SU-DHL-6 (cell line): ENCODE results near the gene HRC.

Experiments
- H2AFZ ChIP-seq: fragments of 200-600 bp; sonication (generic); 2 replicates; pipeline ENCODE4 v1.6.1; 2014; ENCODE audit warnings: low read depth, mild to moderate bottlenecking, moderate library complexity, mixed read lengths, antibody characterized with exemption, low read length; ENCODE audit not compliant: severe bottlenecking
- H3F3A ChIP-seq: fragments of 200-600 bp; shearing (Covaris generic); 2 replicates; pipeline ENCODE4 v1.6.0; 2016; ENCODE audit warnings: antibody characterized with exemption, mild to moderate bottlenecking; ENCODE audit not compliant: insufficient read depth
- H3K27ac ChIP-seq: fragments of 200-600 bp; sonication (generic); 2 replicates; pipeline ENCODE4 v1.5.1; 2016; ENCODE audit warnings: low read depth, mild to moderate bottlenecking, low read length, moderate library complexity, mixed read lengths
- H3K27me3 ChIP-seq: fragments of 200-600 bp; sonication (generic), shearing (Covaris generic); 2 replicates; pipeline ENCODE4 v1.6.0; 2014; ENCODE audit warnings: mild to moderate bottlenecking, low read length
- H3K36me3 ChIP-seq: fragments of 200-600 bp; sonication (generic); 2 replicates; pipeline ENCODE4 v1.6.1; 2014; ENCODE audit warnings: mild to moderate bottlenecking, low read length, mixed read lengths
- H3K4me2 ChIP-seq: fragments of 300-600, 200-600 bp; shearing (Covaris generic), sonication (generic); 2 replicates; pipeline ENCODE4 v1.6.0; 2014; ENCODE audit warnings: low read length, low read depth, mild to moderate bottlenecking; ENCODE audit not compliant: poor library complexity, severe bottlenecking
- H3K4me3 ChIP-seq: fragments of 200-600 bp; sonication (generic); 2 replicates; pipeline ENCODE4 v1.5.1; 2014; ENCODE audit warnings: antibody characterized with exemption, low read length, mild to moderate bottlenecking, mixed read lengths; ENCODE audit not compliant: insufficient read depth, poor library complexity, severe bottlenecking
- H3K79me2 ChIP-seq: fragments of 200-600 bp; sonication (generic); 2 replicates; pipeline ENCODE4 v1.6.1; 2014; ENCODE audit warnings: mild to moderate bottlenecking, low read length, moderate library complexity; ENCODE audit not compliant: insufficient read depth
- H3K9ac ChIP-seq: fragments of 200-600 bp; sonication (generic); 2 replicates; pipeline ENCODE4 v1.7.0; 2014; ENCODE audit warnings: mild to moderate bottlenecking, low read length
- H3K9me2 ChIP-seq: fragments of 200-600 bp; sonication (generic); replicated peaks from 2 replicates; pipeline ENCODE4 v1.6.1; 2014; ENCODE audit warnings: low read length; ENCODE audit not compliant: insufficient read depth
- H3K9me3 ChIP-seq: fragments of 200-600 bp; sonication (generic); 2 replicates; pipeline ENCODE4 v1.6.1; 2014; ENCODE audit warnings: low read length, mixed read lengths; ENCODE audit not compliant: insufficient read depth
- H4K20me1 ChIP-seq: fragments of 200-600 bp; sonication (generic); 2 replicates; pipeline ENCODE4 v1.6.1; 2014; ENCODE audit warnings: low read depth, mild to moderate bottlenecking, antibody characterized with exemption, low read length, moderate library complexity, mixed read lengths
- CTCF ChIP-seq: fragments of 200-600 bp; sonication (generic); IDR thresholded peaks from one replicate; pipeline ENCODE4 v1.5.1; 2017; ENCODE audit warnings: antibody characterized with exemption, mild to moderate bottlenecking, low read length, moderate library complexity; ENCODE audit not compliant: insufficient read depth, poor library complexity, severe bottlenecking
- EZH2phosphoT487 ChIP-seq: fragments of 200-600 bp; sonication (generic), shearing (Covaris generic); conservative IDR thresholded peaks from 2 replicates; pipeline ENCODE4 v1.6.1; 2018; ENCODE audit warnings: mild to moderate bottlenecking, antibody characterized with exemption, low read length, moderate library complexity, mixed read lengths

The HRC gene

DNA sequence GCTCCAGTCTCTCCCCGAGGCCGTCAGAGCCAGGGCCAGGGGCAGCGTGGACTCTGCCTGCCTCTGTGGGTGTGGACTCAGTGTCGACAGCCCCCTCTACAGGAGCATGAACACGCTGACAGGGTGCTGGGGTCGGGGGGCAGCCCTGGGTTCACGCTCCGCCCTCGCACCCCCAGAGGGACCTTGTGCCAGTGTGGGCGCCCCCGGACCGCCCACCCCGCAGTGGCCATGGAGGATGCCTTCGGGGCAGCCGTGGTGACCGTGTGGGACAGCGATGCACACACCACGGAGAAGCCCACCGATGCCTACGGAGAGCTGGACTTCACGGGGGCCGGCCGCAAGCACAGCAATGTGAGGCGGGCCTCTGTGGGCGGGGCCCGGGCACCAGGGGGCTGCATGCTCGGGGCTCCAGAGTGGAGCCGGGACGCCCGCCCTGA is 10.7 kb upstream of the HRC start:
- Histone ChIP-seq H3K4me2 (no peak overlapping the region), H3K4me3 (no peak overlapping the region), H3K9ac (no peak overlapping the region), H4K20me1 (no peaks in the 10 kb centered on the region), H3F3A (no peaks in the 10 kb centered on the region), H3K36me3 (no peaks in the 10 kb centered on the region), H3K79me2 (no peaks in the 10 kb centered on the region), H3K27ac (no peak overlapping the region), H2AFZ (no peak overlapping the region), H3K9me2 (no peaks in the 10 kb centered on the region), H3K27me3 (no peaks in the 10 kb centered on the region), H3K9me3 (no peaks in the 10 kb centered on the region)
- TF ChIP-seq CTCF (no peak), EZH2phosphoT487 (no peak)

GRCh38 chr19:49165111-49165750 is 10.0 kb upstream of the HRC start:
- H3K9ac ChIP-seq = no peak overlapping the region
- no peak for TF ChIP-seq EZH2phosphoT487
- H3K27ac ChIP-seq = no peak overlapping the region

DNA sequence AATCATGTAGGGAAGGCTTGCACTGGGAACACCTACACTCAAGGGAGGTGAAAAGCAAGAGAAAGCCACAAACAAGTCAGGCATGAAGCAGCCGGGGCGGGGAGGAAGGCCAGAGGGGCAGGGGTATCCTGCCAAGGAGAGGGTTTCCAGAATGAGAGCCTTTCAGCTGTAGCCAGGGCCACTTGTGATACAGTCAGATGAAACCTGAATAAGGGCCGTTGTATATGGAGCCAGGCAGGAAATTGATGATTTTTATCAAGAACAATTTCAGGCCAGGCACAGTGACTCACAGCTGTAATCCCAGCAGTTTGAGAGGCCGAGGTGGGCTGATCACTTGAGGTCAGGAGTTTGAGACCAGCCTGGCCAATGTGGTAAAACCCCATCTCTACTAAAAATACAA is 6.8 kb upstream of the HRC start:
- no peak overlapping the region for H2AFZ ChIP-seq

More at GRCh38 chr19:49165111-49165750, 10.0 kb upstream of the HRC start:
- Histone ChIP-seq H3F3A (no peaks in the 10 kb centered on the region), H3K27me3 (no peaks in the 10 kb centered on the region), H4K20me1 (no peaks in the 10 kb centered on the region), H3K9me2 (no peaks in the 10 kb centered on the region), H3K36me3 (no peaks in the 10 kb centered on the region), H3K79me2 (no peaks in the 10 kb centered on the region), H3K9me3 (no peaks in the 10 kb centered on the region), H3K4me2 (no peak overlapping the region), H3K4me3 (no peak overlapping the region), H2AFZ (no peak overlapping the region)

More for the DNA sequence above, 6.8 kb upstream of the HRC start:
- Histone ChIP-seq H3K9me3 (no peaks in the 10 kb centered on the region), H3K36me3 (no peaks in the 10 kb centered on the region), H3K9me2 (no peaks in the 10 kb centered on the region), H3K27me3 (no peaks in the 10 kb centered on the region), H4K20me1 (no peaks in the 10 kb centered on the region), H3K4me2 (no peak overlapping the region), H3K4me3 (no peak overlapping the region), H3K9ac (no peak overlapping the region), H3F3A (no peaks in the 10 kb centered on the region), H3K27ac (no peak overlapping the region), H3K79me2 (no peaks in the 10 kb centered on the region)
- TF ChIP-seq CTCF (no peak), EZH2phosphoT487 (no peak)
